ENCODE results near the gene LEO1.
A peak's percentile ranks its signal among the peaks of the same experiment; 100 is the strongest.

LEO1 gene

GRCh38 chr15:51904421-51904820, 67.2 kb downstream of the LEO1 start:
- no peak for DNase-seq (ENCODE audit: low read depth)
- no peak for TF ChIP-seq CTCF (conservative IDR thresholded peaks at IDR 0.05; ENCODE audit: control insufficient read depth, insufficient read depth, low read depth, low read length)

GRCh38 chr15:51889486-51889885, 82.1 kb downstream of the LEO1 start:
- DNase-seq (ENCODE audit: low read depth), result no peak
- H3K4me3 ChIP-seq (ENCODE audit: control insufficient read depth, low read depth, low read length), result no peak overlapping the region
- TF ChIP-seq CTCF (conservative IDR thresholded peaks at IDR 0.05; ENCODE audit: control insufficient read depth, insufficient read depth, low read depth, low read length), result no peak

More at GRCh38 chr15:51904421-51904820, 67.2 kb downstream of the LEO1 start:
- H3K4me3 ChIP-seq (ENCODE audit: control insufficient read depth, low read depth, low read length), result no peak overlapping the region

GRCh38 chr15:51888593-51889195, 82.9 kb downstream of the LEO1 start:
- H3K4me3 ChIP-seq (ENCODE audit: control insufficient read depth, low read depth, low read length), result no peak overlapping the region
- peak; percentile 37 for DNase-seq (ENCODE audit: low read depth)
- peak; percentile 72 for TF ChIP-seq CTCF (conservative IDR thresholded peaks at IDR 0.05; ENCODE audit: control insufficient read depth, insufficient read depth, low read depth, low read length)

Data from fibroblast of mammary gland (primary cell).